ENCODE measurements around the gene CXCL16.

GRCh38 chr17:4788807-4789700, 49.3 kb upstream of the CXCL16 start, which contains the start of gene GLTPD2:
- TF ChIP-seq POLR2A (IDR thresholded peaks at IDR 0.05) (no peak), CTCF (IDR thresholded peaks at IDR 0.05) (no peak)
